Colonic mucosa (tissue), 4 donors: ENCODE data around the gene SMC1B. TPM values are rescaled to one million over a fixed set of nuclear protein-coding genes. Genes with fewer than 3 reads are reported as not detected.

ENCODE experiments used
- DNase-seq: peaks from one replicate; pipeline ENCODE4 v3.0.0-alpha.2; 2020
- H3K27ac ChIP-seq: fragments of 200-600 bp; one replicate; pipeline ENCODE4 v1.8.0; 2021
- H3K27me3 ChIP-seq: fragments of 200-600 bp; one replicate; pipeline ENCODE4 v1.8.0; 2021
- H3K36me3 ChIP-seq: fragments of 200-600 bp; one replicate; pipeline ENCODE4 v1.8.0; 2021
- H3K4me1 ChIP-seq: fragments of 200-600 bp; one replicate; pipeline ENCODE4 v1.8.0; 2021; ENCODE audit warnings: mild to moderate bottlenecking
- H3K4me3 ChIP-seq: fragments of 200-600 bp; one replicate; pipeline ENCODE4 v1.8.0; 2021
- H3K9ac ChIP-seq, 2 donors: one replicate each; pipeline ENCODE4 v1.7.0; 2013; ENCODE audit warnings: control low read depth in 2 of 2, low read depth in 2 of 2, low read length in 2 of 2
- H3K9me3 ChIP-seq: fragments of 200-600 bp; one replicate; pipeline ENCODE4 v1.8.0; 2021
- CTCF ChIP-seq: fragments of 200-600 bp; IDR thresholded peaks from one replicate; pipeline ENCODE4 v1.8.0; 2022; ENCODE audit warnings: antibody characterized with exemption, mild to moderate bottlenecking
- intact Hi-C: fragments of 100-400 bp; cut with DNase I; formaldehyde crosslinking; loops from one replicate; pipeline ENCODE4 v1.14.1; 2022
- total RNA-seq, 2 donors: library from RNA; stranded (reverse); fragmentation: NEBNext Ultra II Directional in 1 of 2; extraction: Animal tissue kit (Norgen Biotek cat#: 25700) in 1 of 2; gene quantifications; one replicate each; pipeline ENCODE4 v1.2.1, GENCODE V29; 2021
- donor health status: healthy.
- donor health status: DM: no; HTN: no; CAD: no.
- donor health status: DM: no; HTN: no; CAD: no.

Gene SMC1B
- total RNA-seq, 2 donors from 2014 or later = 0.15 TPM; not detected in 1

GRCh38 chr22:45321827-45322226, 91.6 kb downstream of the SMC1B start:
- peaks cover 9% of the 10 kb centered on the region for H3K36me3 ChIP-seq
- H3K4me1 ChIP-seq = no peaks in the 10 kb centered on the region
- no peak overlapping the region for H3K4me3 ChIP-seq
- H3K9me3 ChIP-seq = no peaks in the 10 kb centered on the region
- DNase-seq = no peak
- no peak for TF ChIP-seq CTCF
- no peak overlapping the region for H3K27ac ChIP-seq
- H3K9ac ChIP-seq = no peak overlapping the region
- no peaks in the 10 kb centered on the region for H3K27me3 ChIP-seq
- intact Hi-C loops = loop anchor here (10.0 kb wide), 2 partner anchors 93 to 233 kb away; partner anchors contain the start of genes RIBC2 and SMC1B

- Histone ChIP-seq H3K27ac (peak overlapping the region; percentile 73), H3K27me3 (no peaks in the 10 kb centered on the region), H3K9me3 (no peaks in the 10 kb centered on the region), H3K4me1 (no peaks in the 10 kb centered on the region), H3K36me3 (peaks cover 9% of the 10 kb centered on the region), H3K4me3 (no peak overlapping the region), H3K9ac (no peak overlapping the region)
- intact Hi-C loops = loop anchor here (10.0 kb wide), 2 partner anchors 94 to 234 kb away; partner anchors contain the start of genes RIBC2 and SMC1B
- no peak for DNase-seq
- no peak for TF ChIP-seq CTCF
Measured at GRCh38 chr22:45320357-45320976, 92.9 kb downstream of the SMC1B start.

- no peak for DNase-seq
- Histone ChIP-seq H3K4me1 (no peaks in the 10 kb centered on the region), H3K36me3 (peaks cover 6% of the 10 kb centered on the region), H3K27me3 (no peaks in the 10 kb centered on the region), H3K9ac (peak overlapping the region in 1 of 2 donors; percentile 28), H3K4me3 (no peak overlapping the region), H3K9me3 (no peaks in the 10 kb centered on the region), H3K27ac (peak overlapping the region; percentile 73)
- TF ChIP-seq CTCF = no peak
- intact Hi-C loops = no loop called here
Measured at GRCh38 chr22:45319324-45319685, 94.1 kb downstream of the SMC1B start.

GRCh38 chr22:45318558-45319323, 94.7 kb downstream of the SMC1B start:
- no peak for DNase-seq
- no peak for TF ChIP-seq CTCF
- Histone ChIP-seq H3K27me3 (no peaks in the 10 kb centered on the region), H3K9me3 (no peaks in the 10 kb centered on the region), H3K4me3 (no peak overlapping the region), H3K9ac (no peak overlapping the region), H3K27ac (peak overlapping the region; percentile 73), H3K36me3 (peaks cover under 1% of the 10 kb centered on the region), H3K4me1 (peaks cover 3% of the 10 kb centered on the region)
- intact Hi-C loops = no loop called here

DNA sequence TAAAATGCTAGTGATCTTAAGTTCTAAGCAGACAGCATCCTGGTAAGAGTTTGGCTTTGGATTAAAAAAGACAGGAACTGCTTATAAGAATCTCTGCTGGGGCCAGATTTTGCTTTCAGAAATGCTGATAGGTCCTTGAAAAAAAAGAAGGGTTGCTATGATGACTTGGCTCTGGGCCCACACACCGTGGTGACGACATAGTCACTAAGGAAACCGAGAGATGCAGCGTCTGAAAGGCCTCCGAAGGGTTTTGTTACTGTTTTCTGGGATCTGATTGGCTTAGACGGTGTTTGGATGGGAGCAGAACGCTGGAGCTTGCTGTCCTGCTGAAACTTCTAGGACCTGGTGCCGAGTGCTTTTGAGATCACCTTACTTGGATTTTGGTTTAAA, 95.2 kb downstream of the SMC1B start:
- peak overlapping the region; percentile 73 for H3K27ac ChIP-seq
- TF ChIP-seq CTCF = no peak
- intact Hi-C loops = no loop called here

More for the DNA sequence above, 95.2 kb downstream of the SMC1B start:
- Histone ChIP-seq H3K36me3 (no peaks in the 10 kb centered on the region), H3K4me3 (no peak overlapping the region), H3K27me3 (no peaks in the 10 kb centered on the region), H3K9me3 (no peaks in the 10 kb centered on the region), H3K9ac (peak overlapping the region; percentile 27 to 57), H3K4me1 (peaks cover 4% of the 10 kb centered on the region)
- DNase-seq = peak; percentile 73
